Endometrium (tissue), 2 donors: ENCODE measurements around the gene GPR15.

Source experiments
- FAIRE-seq: peaks from 2 replicates; lab custom pipeline; 2012; peaks lifted over from hg19 to GRCh38; lab: Jason Lieb, UNC
- donor health status: control.
- donor health status: control.

Gene GPR15

DNA sequence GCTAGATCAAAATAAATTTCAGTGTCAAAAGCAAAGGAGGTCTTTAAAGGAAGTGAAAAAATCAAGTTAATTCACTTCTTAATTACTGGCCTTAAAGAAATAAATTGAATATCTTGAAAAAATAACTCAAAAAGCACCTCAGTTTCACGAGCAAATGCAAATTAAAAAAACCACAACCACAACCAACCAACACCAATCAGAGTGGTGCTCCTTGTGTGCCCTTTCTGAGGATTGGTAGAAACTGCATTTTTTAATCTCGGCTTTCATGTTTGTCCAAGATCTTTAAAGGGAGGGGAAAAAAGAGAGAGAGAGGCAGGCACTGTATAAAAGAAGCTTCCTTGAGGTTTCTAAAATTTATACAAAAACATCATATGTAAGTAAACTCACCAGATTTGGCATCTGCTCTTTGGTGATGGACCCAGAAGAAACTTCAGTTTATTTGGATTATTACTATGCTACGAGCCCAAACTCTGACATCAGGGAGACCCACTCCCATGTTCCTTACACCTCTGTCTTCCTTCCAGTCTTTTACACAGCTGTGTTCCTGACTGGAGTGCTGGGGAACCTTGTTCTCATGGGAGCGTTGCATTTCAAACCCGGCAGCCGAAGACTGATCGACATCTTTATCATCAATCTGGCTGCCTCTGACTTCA, at the start of gene GPR15:
Gene GPR15 (plus strand): TSS at position 357 of the 653 bp plus-strand sequence. CDS start 56 bp downstream, at position 413.
- FAIRE-seq: no peak

DNA sequence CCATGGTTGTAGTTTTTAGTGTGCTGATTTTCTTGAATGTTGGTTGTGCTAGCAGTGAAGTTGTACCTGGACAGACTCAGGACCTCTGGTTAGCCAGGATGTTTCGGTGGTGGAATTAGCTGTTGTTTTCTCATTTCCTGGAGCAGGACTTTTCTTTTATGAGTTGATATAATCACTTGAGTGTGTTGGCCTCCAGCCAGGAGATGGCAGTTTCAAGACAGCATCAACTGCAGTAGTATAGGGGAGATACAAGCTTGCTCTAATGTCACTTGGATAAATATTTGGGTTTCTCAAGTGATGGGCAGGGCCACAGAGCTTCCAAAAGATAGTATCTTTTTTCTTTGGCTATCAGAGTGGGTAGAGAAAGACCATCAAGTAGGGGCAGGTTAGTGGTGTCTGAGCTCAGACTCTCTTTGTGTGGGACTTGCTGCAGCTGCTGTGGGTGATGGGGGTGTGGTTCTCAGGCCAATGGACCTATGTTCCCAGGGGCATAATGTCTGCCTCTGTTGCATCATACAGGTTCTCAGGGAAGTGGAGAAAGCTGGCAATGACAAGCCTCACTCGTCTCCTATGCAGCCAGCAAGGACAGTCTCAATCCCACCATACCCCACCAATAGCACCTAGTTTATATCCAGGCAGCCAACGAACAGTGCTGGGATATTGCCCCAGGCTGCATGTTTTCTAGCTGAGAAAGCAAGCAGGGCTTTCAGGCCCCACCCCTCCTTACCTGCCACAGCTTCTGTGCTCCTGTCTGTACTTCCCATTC, 48.9 kb upstream of the GPR15 start:
- no peak for FAIRE-seq

DNA sequence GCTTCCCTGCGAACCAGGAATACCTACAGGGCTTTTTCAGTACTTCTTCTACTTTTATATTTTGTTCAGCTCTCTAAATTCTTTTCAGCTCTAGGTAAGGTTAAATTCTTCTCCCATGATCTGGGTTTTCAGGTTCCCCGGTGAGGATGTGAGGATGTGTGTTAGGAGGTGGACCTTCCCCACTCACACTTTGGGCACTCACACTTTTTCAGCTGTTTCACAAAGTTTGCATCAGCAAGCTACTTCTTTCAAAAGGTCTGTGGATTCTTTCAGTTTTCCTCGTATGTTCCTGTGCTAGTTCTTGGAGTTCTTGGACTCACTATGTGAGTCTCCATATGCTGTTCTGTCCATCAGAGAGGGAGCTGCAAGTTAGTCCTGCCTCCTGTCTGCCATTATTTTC, 48.2 kb upstream of the GPR15 start:
- FAIRE-seq: no peak

DNA sequence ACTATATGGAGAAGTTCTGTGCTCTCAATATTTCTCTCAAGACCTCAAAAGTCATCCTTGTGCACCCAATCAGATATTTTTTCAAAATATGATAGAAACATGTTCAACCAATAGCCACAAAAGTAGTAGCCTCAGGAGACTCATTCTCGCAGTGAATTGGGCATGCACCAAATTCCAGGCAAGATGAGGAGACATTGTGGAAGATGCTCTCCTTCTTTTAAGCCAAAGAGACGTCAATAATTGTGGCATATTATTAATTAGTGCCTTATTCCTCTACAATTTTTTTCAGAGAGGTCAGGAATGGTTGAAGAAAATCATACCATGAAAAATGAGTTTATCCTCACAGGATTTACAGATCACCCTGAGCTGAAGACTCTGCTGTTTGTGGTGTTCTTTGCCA, 34.4 kb upstream of the GPR15 start, which contains the start of gene OR5K2:
Gene OR5K2 (plus strand): TSS at position 301 of the 400 bp plus-strand sequence. CDS start 0 bp downstream, at position 301.
- no peak for FAIRE-seq

- no peak for FAIRE-seq
Measured at GRCh38 chr3:98500019-98500418, 31.8 kb upstream of the GPR15 start.

DNA sequence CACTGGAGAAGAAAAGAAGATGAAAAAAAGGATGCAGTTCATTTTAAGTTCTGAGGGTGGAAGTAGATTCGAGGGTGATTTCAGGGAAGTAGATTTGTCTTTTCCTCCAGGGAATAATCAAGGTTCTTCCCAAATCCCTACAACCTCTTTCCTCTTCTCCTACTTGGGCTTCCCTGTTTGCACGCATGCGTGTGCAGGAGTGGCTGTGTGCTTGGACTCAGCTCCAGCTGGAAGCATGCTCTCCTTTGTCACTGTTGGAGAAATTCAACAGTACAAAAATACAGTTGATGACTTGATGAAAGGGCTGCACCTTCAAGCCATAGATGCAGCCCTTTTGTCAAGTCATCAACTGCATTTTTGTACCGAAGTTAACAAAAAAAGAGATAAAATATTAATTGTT, 30.5 kb upstream of the GPR15 start:
- FAIRE-seq: no peak

- FAIRE-seq: no peak
Measured at GRCh38 chr3:98501863-98502576, 29.8 kb upstream of the GPR15 start.

GRCh38 chr3:98504539-98504938, 27.2 kb upstream of the GPR15 start:
- FAIRE-seq: no peak

- no peak for FAIRE-seq
Measured at GRCh38 chr3:98508582-98508981, 23.2 kb upstream of the GPR15 start.

DNA sequence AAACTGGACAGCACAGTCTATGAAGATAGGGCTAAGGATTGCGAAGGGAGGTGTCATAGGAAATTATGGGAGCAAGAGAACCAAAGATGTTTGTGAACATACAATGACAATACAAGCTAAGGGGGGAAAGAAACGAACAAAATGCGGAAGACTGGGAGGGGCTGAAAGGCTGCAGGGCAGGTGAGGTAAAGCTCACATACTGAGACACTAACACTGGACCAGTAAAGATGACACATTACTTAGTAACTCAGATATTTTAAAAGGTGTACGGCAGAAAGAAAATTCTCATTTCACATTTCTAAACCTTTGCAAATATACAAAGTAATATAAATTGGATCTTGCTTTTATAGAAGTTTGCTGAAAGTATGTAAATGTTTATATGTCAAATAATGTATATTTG, 19.2 kb upstream of the GPR15 start:
- no peak for FAIRE-seq

DNA sequence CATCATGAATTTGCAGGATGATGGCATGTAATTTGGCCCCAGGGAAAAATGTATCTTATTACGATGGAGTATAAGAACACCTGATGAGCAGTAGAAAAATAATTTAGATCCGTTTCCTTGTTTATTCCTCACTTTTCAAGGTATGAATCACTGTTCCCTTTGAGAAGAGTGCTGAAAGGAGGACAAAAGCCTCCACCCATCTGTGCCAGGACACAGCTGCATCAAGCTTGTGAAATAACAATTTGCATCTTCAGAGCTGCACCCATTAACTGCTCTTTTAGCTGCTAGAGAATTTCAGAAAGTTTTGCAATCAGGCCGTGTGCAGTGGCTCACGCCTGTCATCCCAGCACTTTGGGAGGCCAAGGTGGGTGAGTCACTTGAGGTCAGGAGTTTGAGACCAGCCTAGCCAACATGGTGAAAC, 18.7 kb upstream of the GPR15 start:
- FAIRE-seq: no peak

DNA sequence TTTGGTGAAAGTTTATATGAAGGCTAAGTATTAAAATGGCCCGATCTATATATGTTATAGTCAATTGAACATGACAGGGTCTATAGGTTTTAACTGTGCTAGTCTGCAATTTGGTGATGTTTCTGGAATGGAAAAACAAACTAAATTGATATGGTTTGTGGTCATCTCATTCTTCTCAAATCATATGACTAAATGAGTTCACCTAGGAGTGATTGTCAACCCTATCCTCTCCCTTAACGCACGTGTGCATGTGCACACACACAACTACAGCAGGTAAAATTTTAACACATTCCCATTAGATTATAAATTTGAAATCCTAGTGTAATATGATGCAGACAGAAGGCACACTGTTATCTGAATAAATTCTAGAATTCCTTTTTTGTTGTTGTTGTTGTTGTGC, 18.0 kb upstream of the GPR15 start:
- no peak for FAIRE-seq

- no peak for FAIRE-seq
Measured at GRCh38 chr3:98514948-98515347, 16.8 kb upstream of the GPR15 start.

DNA sequence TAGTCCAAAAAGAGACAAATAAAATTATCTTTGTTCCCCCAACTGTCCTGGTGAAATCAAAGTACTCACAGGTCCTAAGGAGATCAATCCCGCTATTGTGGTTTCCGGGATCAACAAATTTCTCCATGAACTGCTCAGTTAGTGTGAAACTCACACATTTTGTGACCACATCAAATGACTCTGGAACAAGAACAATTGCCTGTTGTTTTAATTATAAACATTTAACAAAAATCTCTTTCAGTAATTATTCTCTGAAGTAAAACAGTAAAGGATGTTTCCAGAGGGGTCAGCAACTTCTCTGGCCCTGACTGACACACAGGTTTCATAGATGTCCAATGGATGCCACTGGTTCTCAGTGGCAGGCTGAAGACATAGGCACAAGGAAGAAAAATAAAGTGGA, 13.0 kb upstream of the GPR15 start:
- no peak for FAIRE-seq

- FAIRE-seq: no peak
Measured at GRCh38 chr3:98519351-98519750, 12.4 kb upstream of the GPR15 start.

GRCh38 chr3:98521897-98522543, 9.8 kb upstream of the GPR15 start:
- no peak for FAIRE-seq

GRCh38 chr3:98522544-98523281, 9.1 kb upstream of the GPR15 start, which contains the start of gene CLDND1:
Gene CLDND1, minus strand, starts transcription at chr3:98522902. Its CDS starts 1,478 bp downstream, at chr3:98521424.
- peak; percentile 90 for FAIRE-seq

DNA sequence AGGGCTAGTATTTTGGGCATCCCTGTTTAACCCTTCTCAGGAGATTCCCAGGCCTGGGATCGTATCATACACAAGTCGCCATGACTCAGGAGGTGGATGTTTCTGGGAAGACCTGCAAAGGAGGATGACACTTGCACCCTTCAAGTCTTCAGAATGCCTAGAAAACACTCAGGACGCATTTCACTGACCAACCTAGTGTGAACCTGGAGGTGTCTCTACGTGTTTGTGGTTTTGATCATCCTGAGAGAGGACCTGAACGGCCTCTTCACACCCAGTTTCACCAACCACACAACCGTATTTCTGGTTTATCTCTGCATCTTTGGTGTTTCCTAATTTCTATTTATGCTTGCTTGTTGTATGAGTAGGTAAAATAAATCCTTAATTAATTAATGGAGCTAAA, 6.3 kb upstream of the GPR15 start:
- no peak for FAIRE-seq

DNA sequence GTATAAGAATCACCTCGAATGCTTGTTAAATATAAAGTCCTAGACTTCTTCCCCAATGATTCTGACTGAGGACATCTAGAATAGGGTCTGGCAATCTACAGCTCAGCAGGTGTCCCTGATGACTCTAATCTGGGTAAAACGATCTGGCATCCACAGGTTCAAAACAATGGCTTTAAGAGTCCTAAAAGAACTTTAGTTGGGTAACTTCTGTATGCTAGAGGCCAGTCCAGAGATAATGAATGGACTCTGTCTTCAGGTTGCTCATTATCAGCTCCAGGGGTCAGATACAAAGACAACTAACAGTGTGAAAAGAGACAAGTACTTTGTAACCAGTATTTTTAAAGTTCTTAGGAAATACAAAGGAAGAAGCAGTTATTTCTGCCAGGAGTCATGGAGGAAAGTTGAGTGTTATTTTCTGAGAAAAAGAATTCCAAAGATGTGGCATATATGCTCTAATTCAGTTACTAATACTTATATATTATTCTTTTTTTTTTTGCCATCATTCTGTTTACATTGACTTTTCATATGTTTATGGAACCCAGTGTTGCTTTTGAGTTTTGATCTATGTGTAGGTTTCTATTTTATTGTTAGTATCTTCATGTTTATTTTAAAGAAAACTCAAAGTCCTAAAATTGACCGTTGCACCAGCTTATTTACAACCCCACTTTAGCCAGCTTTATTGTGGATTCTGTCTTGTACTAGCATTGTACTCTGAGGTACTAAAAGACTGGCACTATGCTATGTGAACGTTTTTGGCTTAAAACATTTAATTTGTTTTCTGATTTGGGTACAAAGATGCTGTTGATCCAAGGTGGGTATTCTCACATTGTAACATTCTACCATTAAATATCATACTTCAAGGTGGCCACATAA, 3.1 kb upstream of the GPR15 start:
- FAIRE-seq: no peak

- FAIRE-seq: no peak
Measured at GRCh38 chr3:98529856-98530459, 1.8 kb upstream of the GPR15 start.
